Stimulated activated CD4-positive, alpha-beta T cell treated with anti-CD3 and anti-CD28 coated beads, Interleukin-1b, Interleukin-23, amount 100 ng/mL, for 1 hour (primary cell): ENCODE measurements around the gene ARHGAP44.
"Not testable (repeated sequence)": the region's sequence is repeated elsewhere in the genome, so short reads cannot be mapped to it uniquely, and the experiment has no call there.

ENCODE experiments used
- DNase-seq, 2 donors: peaks; one replicate each; pipeline ENCODE4 v3.0.0-alpha.2; 2020; ENCODE audit warnings: low read depth in 2 of 2

ARHGAP44 gene

GRCh38 chr17:12963505-12963904 is 174.2 kb downstream of the ARHGAP44 start:
- DNase-seq = no peak

GRCh38 chr17:12964162-12964561 is 174.9 kb downstream of the ARHGAP44 start:
- DNase-seq = no peak

- DNase-seq = no peak
Observed at GRCh38 chr17:12964840-12965239, 175.5 kb downstream of the ARHGAP44 start.

GRCh38 chr17:12965988-12966387 is 176.7 kb downstream of the ARHGAP44 start:
- DNase-seq = no peak

- no peak for DNase-seq
Observed at GRCh38 chr17:12966413-12966812, 177.1 kb downstream of the ARHGAP44 start.

- no peak for DNase-seq
Observed at GRCh38 chr17:12967962-12968361, 178.7 kb downstream of the ARHGAP44 start.

- no peak for DNase-seq
Observed at GRCh38 chr17:12973496-12974004, 184.3 kb downstream of the ARHGAP44 start.

- no peak for DNase-seq
Observed at GRCh38 chr17:12974005-12974531, 184.8 kb downstream of the ARHGAP44 start.

GRCh38 chr17:12977008-12977751 is 187.9 kb downstream of the ARHGAP44 start:
- DNase-seq = no peak

- DNase-seq = not testable (repeated sequence)
Observed at GRCh38 chr17:12978787-12979186, 189.5 kb downstream of the ARHGAP44 start.

- no peak for DNase-seq
Observed at GRCh38 chr17:12979246-12979645, 189.9 kb downstream of the ARHGAP44 start.

- no peak for DNase-seq
Observed at GRCh38 chr17:12979826-12980500, 190.7 kb downstream of the ARHGAP44 start.

GRCh38 chr17:12982224-12982623 is 192.9 kb downstream of the ARHGAP44 start:
- no peak for DNase-seq

GRCh38 chr17:12983991-12984884 is 194.9 kb downstream of the ARHGAP44 start:
- no peak for DNase-seq

- DNase-seq = no peak
Observed at GRCh38 chr17:12985431-12986293, 196.4 kb downstream of the ARHGAP44 start.

GRCh38 chr17:12987120-12987519 is 197.8 kb downstream of the ARHGAP44 start:
- DNase-seq = no peak

GRCh38 chr17:12990041-12990808 is 200.9 kb downstream of the ARHGAP44 start:
- no peak for DNase-seq

- DNase-seq = no peak
Observed at GRCh38 chr17:12990926-12991325, 201.6 kb downstream of the ARHGAP44 start.

- DNase-seq = no peak
Observed at GRCh38 chr17:12992676-12993075, 203.4 kb downstream of the ARHGAP44 start.

GRCh38 chr17:12993631-12994030 is 204.3 kb downstream of the ARHGAP44 start:
- no peak for DNase-seq
